Cardiac fibroblast (primary cell): Measurements from ENCODE around the gene TMEM183A.
"Not testable (repeated sequence)": the region's sequence is repeated elsewhere in the genome, so short reads cannot be mapped to it uniquely, and the experiment has no call there.

ENCODE experiments used
- DNase-seq, 2 donors: peaks; one replicate each; pipeline versions ENCODE4 v3.0.0 to v3.0.0-alpha.2; 2010; ENCODE audit warnings: low read depth in 2 of 2
- H3K4me3 ChIP-seq, 2 donors: replicated peaks in 1 of 2; 1 replicate in 1 of 2; 2 replicates in 1 of 2; pipeline ENCODE4 v1.5.1; 2011; ENCODE audit warnings: low read depth in 2 of 2, low read length in 2 of 2, mild to moderate bottlenecking in 2 of 2, moderate library complexity in 1 of 2
- TF ChIP-seq, protein P1 (sequence below): IDR thresholded peaks from one replicate; pipeline ENCODE4 v1.5.1; 2011; ENCODE audit warnings: low read depth, mild to moderate bottlenecking, low read length, inconsistent platforms

Gene TMEM183A

DNA sequence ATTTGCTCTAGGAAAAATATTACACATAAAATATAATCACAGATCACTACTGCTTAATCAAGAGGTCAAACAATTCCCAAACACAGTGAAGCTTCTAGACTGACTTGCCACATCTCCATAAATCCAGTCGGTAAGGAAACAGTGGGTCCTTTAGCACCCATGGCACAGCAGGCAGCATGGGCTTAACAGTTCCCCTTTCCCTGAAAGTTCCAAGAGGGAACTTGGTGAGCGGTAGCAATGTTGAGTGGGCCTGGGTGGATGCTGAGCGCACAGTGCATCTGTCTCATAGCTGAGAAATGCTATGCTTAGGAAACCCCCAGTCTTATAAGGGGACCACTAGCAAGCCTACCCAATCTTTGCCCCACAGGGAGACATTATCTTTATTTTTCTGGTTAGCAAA, 32.3 kb upstream of the TMEM183A start:
- no peak for DNase-seq
- H3K4me3 ChIP-seq: no peak overlapping the region
- TF ChIP-seq, protein P1, sequence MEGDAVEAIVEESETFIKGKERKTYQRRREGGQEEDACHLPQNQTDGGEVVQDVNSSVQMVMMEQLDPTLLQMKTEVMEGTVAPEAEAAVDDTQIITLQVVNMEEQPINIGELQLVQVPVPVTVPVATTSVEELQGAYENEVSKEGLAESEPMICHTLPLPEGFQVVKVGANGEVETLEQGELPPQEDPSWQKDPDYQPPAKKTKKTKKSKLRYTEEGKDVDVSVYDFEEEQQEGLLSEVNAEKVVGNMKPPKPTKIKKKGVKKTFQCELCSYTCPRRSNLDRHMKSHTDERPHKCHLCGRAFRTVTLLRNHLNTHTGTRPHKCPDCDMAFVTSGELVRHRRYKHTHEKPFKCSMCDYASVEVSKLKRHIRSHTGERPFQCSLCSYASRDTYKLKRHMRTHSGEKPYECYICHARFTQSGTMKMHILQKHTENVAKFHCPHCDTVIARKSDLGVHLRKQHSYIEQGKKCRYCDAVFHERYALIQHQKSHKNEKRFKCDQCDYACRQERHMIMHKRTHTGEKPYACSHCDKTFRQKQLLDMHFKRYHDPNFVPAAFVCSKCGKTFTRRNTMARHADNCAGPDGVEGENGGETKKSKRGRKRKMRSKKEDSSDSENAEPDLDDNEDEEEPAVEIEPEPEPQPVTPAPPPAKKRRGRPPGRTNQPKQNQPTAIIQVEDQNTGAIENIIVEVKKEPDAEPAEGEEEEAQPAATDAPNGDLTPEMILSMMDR: no peak

DNA sequence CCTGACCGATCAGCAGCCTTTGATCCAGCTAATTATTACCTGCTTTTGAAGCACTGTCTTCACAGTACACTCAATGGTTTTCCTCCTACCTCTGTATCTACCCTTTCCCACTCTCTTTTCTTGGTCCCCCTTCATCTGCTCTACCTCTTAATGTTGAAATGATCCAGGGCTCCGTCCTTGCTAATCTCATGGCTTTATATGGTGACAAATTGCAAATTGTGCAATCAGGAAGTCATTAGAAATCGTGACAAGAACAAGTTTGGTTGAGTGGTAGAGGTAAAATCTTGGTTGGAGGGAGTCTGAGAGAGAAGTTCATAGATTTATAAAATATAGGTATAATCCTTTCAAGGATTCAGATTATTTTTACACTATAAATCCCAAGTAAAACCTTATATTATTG, 30.5 kb upstream of the TMEM183A start:
- no peak overlapping the region for H3K4me3 ChIP-seq
- DNase-seq: no peak
- TF ChIP-seq, protein P1: no peak

DNA sequence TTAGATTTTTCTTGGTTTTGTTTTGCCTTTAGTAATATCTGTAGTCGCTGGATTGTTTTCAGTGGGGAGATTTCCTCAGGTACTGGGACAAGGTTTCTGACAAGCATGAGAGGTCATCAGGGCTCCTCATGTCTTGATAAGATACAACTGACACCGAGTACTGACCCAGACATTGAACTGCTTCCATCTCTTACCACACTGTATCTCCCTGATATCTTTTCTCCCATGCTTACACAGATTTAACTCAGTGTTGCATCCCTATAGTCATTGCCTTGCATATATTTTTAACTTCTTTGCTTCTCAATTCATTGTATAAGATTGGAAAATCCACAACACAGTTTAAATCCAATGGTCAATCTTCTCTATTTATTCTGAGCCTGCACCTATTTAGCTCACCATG, 27.7 kb upstream of the TMEM183A start:
- TF ChIP-seq, protein P1: no peak
- DNase-seq: no peak
- no peak overlapping the region for H3K4me3 ChIP-seq

DNA sequence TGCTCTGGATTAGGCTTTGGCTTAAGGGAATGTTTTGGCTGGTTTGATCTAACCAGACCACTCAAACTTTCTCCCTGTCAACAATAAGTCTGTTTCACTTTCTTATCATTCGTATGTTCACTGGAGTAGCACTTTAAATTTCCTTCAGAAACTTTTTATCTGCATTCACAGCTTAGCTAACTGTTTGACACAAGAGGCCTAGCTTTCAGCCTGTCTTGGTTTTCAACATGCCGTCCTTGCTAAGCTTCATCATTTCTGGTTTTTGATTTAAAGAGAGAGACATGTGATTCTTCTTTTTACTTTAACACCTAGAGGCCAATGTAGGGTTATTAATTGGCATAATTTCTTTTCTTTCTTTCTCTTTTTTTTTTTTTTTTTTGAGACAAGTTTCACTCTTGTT, 25.2 kb upstream of the TMEM183A start:
- TF ChIP-seq, protein P1: no peak
- DNase-seq: no peak
- no peak overlapping the region for H3K4me3 ChIP-seq

DNA sequence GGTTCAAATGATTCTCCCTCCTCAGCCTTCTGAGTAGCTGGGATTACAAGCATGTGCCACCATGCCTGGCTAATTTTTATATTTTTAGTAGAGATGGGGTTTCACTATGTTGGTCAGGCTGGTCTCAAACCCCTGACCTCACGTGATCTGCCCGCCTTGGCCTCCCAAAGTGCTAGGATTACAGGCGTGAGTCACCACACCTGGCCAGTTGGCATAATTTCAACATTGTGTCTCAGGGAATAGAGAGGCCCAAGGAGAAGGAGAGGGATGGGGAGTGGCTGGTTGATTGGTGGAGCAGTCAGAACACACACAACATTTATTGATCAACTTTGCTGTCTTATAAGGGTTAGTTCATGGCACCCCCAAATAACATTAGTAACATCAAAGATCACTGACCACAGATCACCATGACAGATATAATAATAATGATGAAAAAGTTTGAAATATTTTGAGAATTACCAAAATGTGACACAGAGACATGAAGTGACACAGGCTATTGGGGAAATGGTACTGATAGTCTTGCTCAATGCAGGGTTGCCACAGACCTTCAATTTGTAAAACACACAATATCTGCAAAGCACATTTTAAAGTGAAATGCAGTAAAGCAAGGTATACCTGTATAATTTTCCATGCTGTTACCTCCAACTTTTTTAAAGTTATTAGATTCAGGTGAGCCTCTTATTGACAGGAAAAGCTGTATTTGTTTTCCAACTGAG, 24.3 kb upstream of the TMEM183A start:
- TF ChIP-seq, protein P1: no peak
- H3K4me3 ChIP-seq: no peak overlapping the region
- DNase-seq: no peak

DNA sequence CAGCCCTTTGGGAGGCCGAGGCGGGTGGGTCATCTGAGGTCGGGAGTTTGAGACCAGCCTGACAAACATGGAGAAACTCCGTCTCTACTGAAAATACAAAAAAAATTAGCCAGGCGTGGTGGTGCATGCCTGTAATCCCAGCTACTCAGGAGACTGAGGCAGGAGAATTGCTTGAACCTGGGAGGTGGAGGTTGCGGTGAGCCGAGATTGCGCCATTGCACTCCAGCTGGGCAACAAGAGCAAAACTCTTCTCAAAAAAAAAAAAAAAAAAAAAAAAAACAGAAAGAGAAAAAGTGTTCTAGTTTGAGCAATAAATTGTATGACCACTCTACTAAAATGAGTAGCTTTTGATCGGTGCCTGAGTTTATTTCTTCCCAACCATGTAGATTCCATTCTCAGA, 21.1 kb upstream of the TMEM183A start:
- DNase-seq, H3K4me3 ChIP-seq: not testable (repeated sequence)

DNA sequence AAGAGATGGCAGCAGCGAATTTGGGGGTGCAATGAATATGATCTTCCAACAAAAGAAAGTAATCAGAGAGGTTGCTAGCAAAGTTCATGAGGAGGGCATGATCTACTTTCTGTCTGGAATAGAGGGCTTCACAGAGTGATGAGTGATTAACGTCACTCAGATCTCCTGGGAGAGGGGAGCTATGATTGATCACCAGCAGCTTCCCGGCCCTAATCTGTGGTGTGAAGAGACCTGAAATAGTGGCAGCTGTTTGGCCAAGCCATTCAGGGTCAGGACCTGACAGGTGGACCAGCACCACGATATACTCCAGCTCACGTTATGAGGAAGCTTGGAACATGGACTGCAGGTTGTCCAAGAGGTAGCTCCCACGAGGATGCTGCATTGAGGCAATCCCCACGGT, 19.9 kb upstream of the TMEM183A start:
- TF ChIP-seq, protein P1: no peak
- no peak for DNase-seq

More for the DNA sequence above, 19.9 kb upstream of the TMEM183A start:
- no peak overlapping the region for H3K4me3 ChIP-seq
